HepG2 (cell line): ENCODE data around the gene CBX5. TPM values are rescaled to one million over a fixed set of nuclear protein-coding genes. Genes with fewer than 3 reads are reported as not detected.

Source experiments
- ARID2 ChIP-seq: sonication (generic); formaldehyde crosslinking; IDR thresholded peaks from 2 replicates; pipeline ENCODE4 v1.8.1; 2022; ENCODE audit warnings: mild to moderate bottlenecking, missing genetic modification reagents, borderline replicate concordance
- BRD4 ChIP-seq: sonication (generic); formaldehyde crosslinking; IDR thresholded peaks from 2 replicates; pipeline ENCODE4 v1.4.0; 2020; ENCODE audit warnings: missing genetic modification reagents
- FOXJ3 ChIP-seq: sonication (generic); formaldehyde crosslinking; IDR thresholded peaks from 2 replicates; pipeline ENCODE4 v1.4.0; 2020; ENCODE audit warnings: missing genetic modification reagents, mild to moderate bottlenecking, borderline replicate concordance
- FOXM1 ChIP-seq: sonication (generic); formaldehyde crosslinking; IDR thresholded peaks from 2 replicates; pipeline ENCODE4 v1.5.0; 2020; ENCODE audit warnings: missing genetic modification reagents
- FOXO1 ChIP-seq: sonication (generic); formaldehyde crosslinking; IDR thresholded peaks from 2 replicates; pipeline ENCODE4 v1.4.0; 2020; ENCODE audit warnings: missing genetic modification reagents
- GABPA ChIP-seq, 2 experiments: IDR thresholded peaks; 2 replicates each; pipeline ENCODE4 v1.6.1; 2011 to 2016; ENCODE audit warnings: low read depth in 2 of 2, low read length in 1 of 2, missing biosample characterization in 1 of 2, missing genetic modification characterization in 1 of 2
- JUNB ChIP-seq: sonication (generic); formaldehyde crosslinking; IDR thresholded peaks from 2 replicates; pipeline ENCODE4 v1.8.0; 2022; ENCODE audit warnings: missing genetic modification reagents, mild to moderate bottlenecking, borderline replicate concordance
- KLF12 ChIP-seq: sonication (generic); formaldehyde crosslinking; IDR thresholded peaks from 2 replicates; pipeline ENCODE4 v1.4.0; 2020; ENCODE audit warnings: missing genetic modification reagents, borderline replicate concordance
- PPARG ChIP-seq: conservative IDR thresholded peaks from 2 replicates; pipeline ENCODE4 v1.6.1; 2016; ENCODE audit warnings: missing biosample characterization, missing genetic modification reagents
- SALL1 ChIP-seq: sonication (generic); formaldehyde crosslinking; IDR thresholded peaks from 2 replicates; pipeline ENCODE4 v1.8.0; 2022; ENCODE audit warnings: mild to moderate bottlenecking, missing genetic modification reagents
- SYNCRIP ChIP-seq: fragments of 200-400 bp; formaldehyde crosslinking; IDR thresholded peaks from 2 replicates; pipeline ENCODE4 v1.6.1; 2018; ENCODE audit warnings: mild to moderate bottlenecking, low read depth, low read length; ENCODE audit not compliant: insufficient read depth
- TCF7L2 ChIP-seq: IDR thresholded peaks from 2 replicates; pipeline ENCODE4 v1.6.1; 2011; ENCODE audit warnings: mild to moderate bottlenecking, low read depth, low read length, moderate library complexity
- TGIF2 ChIP-seq: IDR thresholded peaks from 2 replicates; pipeline ENCODE4 v1.6.1; 2016; ENCODE audit warnings: control low read depth, missing compliant biosample characterization
- TRIM22 ChIP-seq: fragments of 450-650 bp; IDR thresholded peaks from 2 replicates; pipeline ENCODE4 v1.6.1; 2017
- YEATS4 ChIP-seq: sonication (generic); formaldehyde crosslinking; IDR thresholded peaks from 2 replicates; pipeline ENCODE4 v1.4.0; 2020; ENCODE audit warnings: missing genetic modification reagents, borderline replicate concordance
- ZC3H4 ChIP-seq: sonication (generic); formaldehyde crosslinking; IDR thresholded peaks from 2 replicates; pipeline ENCODE4 v1.4.0; 2020; ENCODE audit warnings: missing genetic modification reagents, borderline replicate concordance
- ZMYM2 ChIP-seq: sonication (generic); formaldehyde crosslinking; IDR thresholded peaks from 2 replicates; pipeline ENCODE4 v1.8.0; 2022; ENCODE audit warnings: mild to moderate bottlenecking, missing genetic modification reagents
- ZMYM3 ChIP-seq: sonication (generic); formaldehyde crosslinking; IDR thresholded peaks from 2 replicates; pipeline ENCODE4 v1.5.1; 2020; ENCODE audit warnings: mild to moderate bottlenecking, missing genetic modification reagents
- ZNF333 ChIP-seq: sonication (generic); formaldehyde crosslinking; IDR thresholded peaks from 2 replicates; pipeline ENCODE4 v1.4.0; 2020; ENCODE audit warnings: mild to moderate bottlenecking, missing genetic modification reagents, borderline replicate concordance
- ZNF530 ChIP-seq: sonication (generic); formaldehyde crosslinking; IDR thresholded peaks from 2 replicates; pipeline ENCODE4 v1.5.0; 2020; ENCODE audit warnings: low read depth, mild to moderate bottlenecking, missing genetic modification reagents
- ZNF567 ChIP-seq: sonication (generic); formaldehyde crosslinking; IDR thresholded peaks from 2 replicates; pipeline ENCODE4 v1.8.1; 2023; ENCODE audit warnings: mild to moderate bottlenecking, missing genetic modification reagents, borderline replicate concordance
- ZNF569 ChIP-seq: sonication (generic); formaldehyde crosslinking; IDR thresholded peaks from 2 replicates; pipeline ENCODE4 v1.5.0; 2020; ENCODE audit warnings: mild to moderate bottlenecking, missing genetic modification reagents, moderate library complexity, borderline replicate concordance
- ZNF570 ChIP-seq: sonication (generic); formaldehyde crosslinking; IDR thresholded peaks from 2 replicates; pipeline ENCODE4 v1.4.0; 2020; ENCODE audit warnings: mild to moderate bottlenecking, missing genetic modification reagents, borderline replicate concordance
- ZNF607 ChIP-seq: sonication (generic); formaldehyde crosslinking; IDR thresholded peaks from 2 replicates; pipeline ENCODE4 v1.5.1; 2020; ENCODE audit warnings: missing genetic modification reagents, mild to moderate bottlenecking, borderline replicate concordance
- ZNF652 ChIP-seq: IDR thresholded peaks from 2 replicates; pipeline ENCODE4 v1.6.1; 2016; ENCODE audit warnings: low read depth, borderline replicate concordance
- ZNF788 ChIP-seq: sonication (generic); formaldehyde crosslinking; IDR thresholded peaks from 2 replicates; pipeline ENCODE4 v1.5.0; 2020; ENCODE audit warnings: mild to moderate bottlenecking, missing genetic modification reagents, borderline replicate concordance
- polyA plus RNA-seq, 8 experiments: library from polyadenylated mRNA; depleted of rRNA in 3 of 8; stranded (reverse) in 7 of 8; unstranded in 1 of 8; fragments of >200 nt; fragmentation: Illumina TruSeq in 4 of 8; extraction: Trizol in 4 of 8; gene quantifications; 2 replicates each; pipeline versions ENCODE4 v1.2.1 to v1.2.3, GENCODE V29; 2011 to 2016; ENCODE audit warnings: low read depth in 4 of 8, missing spikeins in 1 of 8, mixed read lengths in 1 of 8; ENCODE audit not compliant: insufficient read depth in 1 of 8
- total RNA-seq, 5 experiments: library from RNA; depleted of rRNA; stranded (reverse); fragments of >200 nt; fragmentation: Illumina TruSeq; extraction: Trizol; gene quantifications; 2 replicates each; pipeline ENCODE4 v1.2.3, GENCODE V29; 2016; ENCODE audit warnings: low read depth in 1 of 5
- TF ChIP-seq, protein P1 (sequence below): sonication (generic); formaldehyde crosslinking; IDR thresholded peaks from 2 replicates; pipeline ENCODE4 v1.9.0; 2021; ENCODE audit warnings: missing genetic modification reagents, mild to moderate bottlenecking, borderline replicate concordance
- TF ChIP-seq, protein P2 (sequence below): sonication (generic); formaldehyde crosslinking; IDR thresholded peaks from 2 replicates; pipeline ENCODE4 v1.8.1; 2023; ENCODE audit warnings: missing genetic modification reagents, mild to moderate bottlenecking, borderline replicate concordance

CBX5 gene
- total and polyA plus RNA-seq, 2 of the 13 experiments (the other 11 are each of a cell fraction or from before 2014, with no cell fraction given) = 16.0 to 22.2 TPM

DNA sequence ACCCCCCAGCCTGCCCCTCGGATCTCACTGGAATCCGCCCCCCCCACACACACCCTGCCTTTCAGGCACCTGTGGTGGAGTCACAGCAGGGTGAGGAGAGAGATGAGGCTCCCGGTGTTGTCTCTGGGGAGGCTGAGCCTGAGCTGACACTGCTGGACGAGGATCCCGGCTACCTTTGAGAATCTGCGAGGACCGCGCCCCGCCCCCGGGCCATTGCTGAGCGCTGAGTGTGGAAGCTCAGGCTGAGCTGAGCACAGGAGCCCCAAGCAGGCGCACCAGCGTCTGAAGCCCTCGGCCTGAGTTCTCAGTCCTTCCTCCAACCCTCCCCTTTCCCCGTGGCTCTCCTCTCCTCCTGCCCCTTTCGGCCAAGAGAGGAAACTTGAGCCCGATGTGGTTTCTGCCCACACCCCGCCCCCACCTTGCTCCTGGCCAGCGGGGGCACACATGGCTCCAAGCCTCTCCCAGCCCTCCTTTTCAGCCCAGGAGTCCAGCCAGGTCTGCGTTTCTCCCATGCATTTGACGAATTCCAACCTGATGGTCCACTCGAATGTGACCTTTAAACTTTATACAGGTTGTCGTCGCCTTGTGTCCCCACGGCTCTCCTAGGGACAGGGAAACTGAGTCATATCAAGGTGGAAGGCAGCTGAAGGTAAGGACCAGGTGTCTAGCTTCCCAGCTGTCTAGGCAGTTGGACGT is 21.0 kb upstream of the CBX5 start, which contains the start of gene NFE2 (continued):
- TF ChIP-seq, protein P1, sequence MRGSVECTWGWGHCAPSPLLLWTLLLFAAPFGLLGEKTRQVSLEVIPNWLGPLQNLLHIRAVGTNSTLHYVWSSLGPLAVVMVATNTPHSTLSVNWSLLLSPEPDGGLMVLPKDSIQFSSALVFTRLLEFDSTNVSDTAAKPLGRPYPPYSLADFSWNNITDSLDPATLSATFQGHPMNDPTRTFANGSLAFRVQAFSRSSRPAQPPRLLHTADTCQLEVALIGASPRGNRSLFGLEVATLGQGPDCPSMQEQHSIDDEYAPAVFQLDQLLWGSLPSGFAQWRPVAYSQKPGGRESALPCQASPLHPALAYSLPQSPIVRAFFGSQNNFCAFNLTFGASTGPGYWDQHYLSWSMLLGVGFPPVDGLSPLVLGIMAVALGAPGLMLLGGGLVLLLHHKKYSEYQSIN (CRISPR knock-in tag) = no peak
- TF ChIP-seq ARID2 (CRISPR knock-in tag) (peak; percentile 85), FOXM1 (CRISPR knock-in tag) (no peak), GABPA (IDR thresholded peaks at IDR 0.05; ENCODE audit: low read depth, low read length) (no peak), GABPA (CRISPR knock-in tag; IDR thresholded peaks at IDR 0.05; ENCODE audit: low read depth) (no peak), ZNF333 (CRISPR knock-in tag) (peak; percentile 32; the same call in 1 of the 2 replicates), SALL1 (CRISPR knock-in tag) (peak; percentile 41; the same call in 1 of the 2 replicates), TRIM22 (no peak), ZNF530 (CRISPR knock-in tag) (no peak), FOXJ3 (CRISPR knock-in tag) (no peak), KLF12 (no peak), ZNF569 (CRISPR knock-in tag) (no peak), FOXO1 (CRISPR knock-in tag) (no peak), ZNF607 (CRISPR knock-in tag) (no peak), ZNF570 (CRISPR knock-in tag) (no peak), PPARG (CRISPR knock-in tag) (no peak), SYNCRIP (no peak), ZMYM2 (CRISPR knock-in tag) (0 out of 2 replicates have a peak, but pooled peaks have one; percentile 42), ZC3H4 (CRISPR knock-in tag) (no peak; the same call in 1 of the 2 replicates), BRD4 (CRISPR knock-in tag) (no peak; the same call in 1 of the 2 replicates), JUNB (CRISPR knock-in tag) (no peak), TCF7L2 (peak; percentile 75), ZNF652 (no peak), YEATS4 (CRISPR knock-in tag) (no peak; the same call in 1 of the 2 replicates), ZMYM3 (CRISPR knock-in tag) (peak; percentile 19; the same call in 1 of the 2 replicates), ZNF567 (CRISPR knock-in tag) (no peak), TGIF2 (no peak), ZNF788 (CRISPR knock-in tag) (no peak)
- TF ChIP-seq, protein P2, sequence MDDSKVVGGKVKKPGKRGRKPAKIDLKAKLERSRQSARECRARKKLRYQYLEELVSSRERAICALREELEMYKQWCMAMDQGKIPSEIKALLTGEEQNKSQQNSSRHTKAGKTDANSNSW (CRISPR knock-in tag) = no peak
